HG02642 (cell line): ENCODE measurements around the gene ATP2B2.

ENCODE experiments used
- ATAC-seq: cut with Tn5 transposase; IDR thresholded peaks from one replicate; pipeline ENCODE4 v1.9.1; 2021; ENCODE audit warnings: mild to moderate bottlenecking; ENCODE audit not compliant: unreplicated experiment, poor library complexity

Gene ATP2B2

GRCh38 chr3:10292505-10293419 lies 212.6 kb downstream of the ATP2B2 start, which contains the start of gene GHRL:
TSS of gene GHRL (minus strand) at chr3:10292947. CDS start at chr3:10290180, 2,767 bp downstream.
- ATAC-seq: peak; percentile 78

- ATAC-seq: no peak
Measured at GRCh38 chr3:10291641-10292040, 213.7 kb downstream of the ATP2B2 start.

GRCh38 chr3:10290481-10291176 lies 214.8 kb downstream of the ATP2B2 start:
- no peak for ATAC-seq

GRCh38 chr3:10289787-10290355 lies 215.5 kb downstream of the ATP2B2 start:
- no peak for ATAC-seq

- ATAC-seq: no peak
Measured at GRCh38 chr3:10289077-10289476, 216.3 kb downstream of the ATP2B2 start.

GRCh38 chr3:10288575-10288960 lies 216.8 kb downstream of the ATP2B2 start:
- ATAC-seq: no peak

- no peak for ATAC-seq
Measured at GRCh38 chr3:10287936-10288574, 217.3 kb downstream of the ATP2B2 start.

- no peak for ATAC-seq
Measured at GRCh38 chr3:10286596-10287295, 218.6 kb downstream of the ATP2B2 start.

- ATAC-seq: no peak
Measured at GRCh38 chr3:10286133-10286524, 219.3 kb downstream of the ATP2B2 start.

GRCh38 chr3:10285272-10286132 lies 219.9 kb downstream of the ATP2B2 start:
- ATAC-seq: no peak

GRCh38 chr3:10284496-10284895 lies 220.9 kb downstream of the ATP2B2 start:
- ATAC-seq: no peak

- ATAC-seq: no peak
Measured at GRCh38 chr3:10283638-10284037, 221.7 kb downstream of the ATP2B2 start.

- ATAC-seq: no peak
Measured at GRCh38 chr3:10281951-10282350, 223.4 kb downstream of the ATP2B2 start.

GRCh38 chr3:10280571-10280970 lies 224.8 kb downstream of the ATP2B2 start:
- ATAC-seq: no peak

GRCh38 chr3:10280177-10280529 lies 225.2 kb downstream of the ATP2B2 start:
- no peak for ATAC-seq

GRCh38 chr3:10279384-10280176 lies 225.8 kb downstream of the ATP2B2 start:
- ATAC-seq: no peak

GRCh38 chr3:10278501-10278900 lies 226.9 kb downstream of the ATP2B2 start:
- ATAC-seq: no peak

GRCh38 chr3:10277115-10277625 lies 228.2 kb downstream of the ATP2B2 start:
- no peak for ATAC-seq
